NCI-H345 (cell line): ENCODE measurements around the gene TRABD.
A peak's percentile ranks its signal among the peaks of the same experiment; 100 is the strongest.
"Not testable (repeated sequence)": the region's sequence is repeated elsewhere in the genome, so short reads cannot be mapped to it uniquely, and the experiment has no call there.

Experiments
- DNase-seq: peaks from one replicate; lab custom pipeline; 2025; lab: John Stamatoyannopoulos, UW

Gene TRABD

GRCh38 chr22:50185375-50186087 lies at the start of gene TRABD:
TSS of gene TRABD (plus strand) at chr22:50185913. CDS start at chr22:50193061, 7,148 bp downstream.
- peak; percentile 88 for DNase-seq

- DNase-seq, result peak; percentile 59
Measured at GRCh38 chr22:50136581-50137015, 49.1 kb upstream of the TRABD start.

DNA sequence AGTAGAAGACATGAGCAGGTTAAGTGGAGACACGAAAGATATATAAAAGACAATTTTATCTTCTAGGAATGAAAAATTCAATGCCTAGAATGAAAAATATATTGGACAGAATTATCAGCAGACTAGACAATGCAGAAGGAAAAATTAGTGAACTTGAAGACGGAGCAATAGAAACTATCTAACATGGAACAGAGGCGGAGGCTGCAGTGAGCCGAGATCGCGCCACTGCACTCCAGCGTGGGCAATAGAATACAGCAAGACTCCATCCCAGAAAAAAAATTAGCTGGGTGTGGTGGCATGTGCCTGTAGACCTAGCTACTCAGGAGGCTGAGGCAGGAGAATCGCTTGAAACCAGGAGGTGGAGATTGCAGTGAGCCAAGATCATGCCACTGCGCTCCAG lies 48.4 kb upstream of the TRABD start:
- not testable (repeated sequence) for DNase-seq

DNA sequence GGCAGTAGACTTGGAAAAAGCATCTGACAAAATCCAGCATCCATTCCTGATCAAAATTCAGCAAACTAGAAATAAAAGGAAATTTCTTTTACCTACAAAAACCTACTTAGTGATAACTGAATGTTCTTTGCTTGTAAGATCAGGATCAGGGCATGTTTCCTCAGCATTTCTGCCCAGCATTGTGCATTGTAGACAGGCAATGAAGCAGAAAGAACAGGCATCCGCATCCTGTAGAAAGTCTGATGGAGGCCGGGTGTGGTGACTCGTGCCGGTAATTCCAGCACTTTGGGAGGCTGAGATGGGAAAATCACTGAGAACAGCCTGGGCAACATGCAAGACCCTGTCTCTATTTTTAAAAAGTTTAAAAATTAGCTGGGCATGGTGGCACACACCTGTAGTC lies 47.7 kb upstream of the TRABD start:
- DNase-seq, result no peak

GRCh38 chr22:50138988-50139387 lies 46.7 kb upstream of the TRABD start:
- no peak for DNase-seq

DNA sequence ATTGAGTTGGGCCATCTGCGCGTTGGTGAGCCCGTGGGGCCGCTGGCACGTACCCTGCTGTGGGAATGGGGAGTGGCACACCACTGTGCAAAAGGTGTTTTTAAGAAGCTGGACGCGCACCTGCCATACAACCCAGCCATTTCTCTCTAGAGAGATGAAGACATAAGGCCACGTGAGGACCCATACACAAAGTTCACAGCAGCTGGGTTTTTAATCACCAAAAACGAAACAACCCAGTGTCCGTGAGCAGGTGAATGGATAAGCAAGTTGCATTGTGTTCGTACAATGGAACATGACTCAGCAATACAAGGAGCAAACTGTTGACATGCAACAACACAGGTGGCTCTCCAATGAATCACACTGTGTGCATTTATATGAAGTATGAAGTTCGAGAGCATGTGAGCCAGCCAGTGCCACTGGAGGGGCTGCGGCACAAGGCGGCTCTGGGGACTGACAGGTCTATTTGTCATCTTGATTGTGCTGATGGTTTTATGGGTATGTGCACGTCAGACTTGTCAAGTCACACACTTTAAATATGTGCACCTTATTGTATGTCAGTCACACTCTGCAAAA lies 45.8 kb upstream of the TRABD start:
- DNase-seq, result peak; percentile 93

GRCh38 chr22:50140615-50141014 lies 45.1 kb upstream of the TRABD start:
- no peak for DNase-seq

DNA sequence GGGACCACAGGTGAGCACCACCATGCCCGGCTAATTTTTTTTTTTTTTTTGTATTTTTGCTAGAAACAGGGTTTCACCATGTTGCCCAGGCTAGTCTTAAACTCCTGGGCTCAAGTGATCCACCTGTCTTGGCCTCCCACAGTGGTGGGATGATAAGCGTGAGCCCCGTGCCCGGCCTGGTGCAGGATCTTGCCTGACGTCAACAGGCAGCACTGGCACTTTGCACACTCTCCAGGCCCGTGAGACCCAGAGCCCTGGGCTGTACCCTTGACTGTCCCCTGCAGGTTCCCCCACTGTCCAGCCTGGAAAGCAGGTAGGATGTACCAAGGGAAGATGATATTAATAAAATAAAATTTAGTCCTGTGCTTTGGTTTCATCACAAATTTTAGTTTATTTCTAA lies 44.3 kb upstream of the TRABD start:
- peak; percentile 8 for DNase-seq

DNA sequence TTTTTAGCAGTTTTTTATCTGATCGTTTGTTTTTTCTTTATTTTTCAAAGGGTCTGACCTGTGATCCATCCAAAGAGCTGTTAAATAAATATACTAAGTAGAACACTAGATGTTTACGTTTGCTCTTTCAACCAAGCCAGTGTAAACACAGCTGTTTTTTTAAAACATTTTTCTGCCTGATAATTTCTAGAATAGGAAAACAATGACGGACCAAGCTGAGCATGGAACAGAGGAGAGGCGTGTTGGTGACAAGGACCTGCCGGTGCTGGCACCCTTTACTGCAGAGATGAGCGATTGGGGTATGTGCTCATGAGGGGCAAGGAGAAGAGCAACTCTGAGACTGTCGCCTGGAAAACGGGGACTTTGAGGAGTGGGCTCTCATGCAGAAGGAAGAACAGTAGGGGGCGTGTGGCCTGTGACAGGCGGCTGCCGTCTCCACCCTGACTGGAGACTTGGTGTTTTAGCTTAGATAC lies 43.8 kb upstream of the TRABD start:
- peak; percentile 66 for DNase-seq

DNA sequence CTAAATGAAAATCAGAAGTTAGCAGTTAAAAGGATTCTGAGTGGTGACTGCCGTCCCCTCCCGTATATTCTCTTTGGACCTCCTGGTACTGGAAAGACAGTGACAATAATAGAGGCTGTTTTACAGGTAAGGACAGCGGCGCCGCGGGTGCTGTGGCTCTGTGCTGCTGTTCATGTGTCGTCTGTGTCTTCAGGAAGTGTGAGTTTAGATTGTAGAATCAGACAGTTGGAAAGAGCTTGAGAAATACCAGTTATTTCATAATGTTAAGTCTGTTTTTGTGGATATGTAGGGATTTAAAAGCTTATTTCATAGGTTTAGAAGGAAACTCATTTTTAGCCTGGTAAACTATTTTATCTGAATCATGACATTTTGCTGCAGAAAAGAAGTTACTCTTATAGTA lies 42.6 kb upstream of the TRABD start:
- no peak for DNase-seq

GRCh38 chr22:50144005-50144614 lies 41.6 kb upstream of the TRABD start:
- DNase-seq, result no peak

GRCh38 chr22:50145721-50146438 lies 39.8 kb upstream of the TRABD start:
- no peak for DNase-seq

DNA sequence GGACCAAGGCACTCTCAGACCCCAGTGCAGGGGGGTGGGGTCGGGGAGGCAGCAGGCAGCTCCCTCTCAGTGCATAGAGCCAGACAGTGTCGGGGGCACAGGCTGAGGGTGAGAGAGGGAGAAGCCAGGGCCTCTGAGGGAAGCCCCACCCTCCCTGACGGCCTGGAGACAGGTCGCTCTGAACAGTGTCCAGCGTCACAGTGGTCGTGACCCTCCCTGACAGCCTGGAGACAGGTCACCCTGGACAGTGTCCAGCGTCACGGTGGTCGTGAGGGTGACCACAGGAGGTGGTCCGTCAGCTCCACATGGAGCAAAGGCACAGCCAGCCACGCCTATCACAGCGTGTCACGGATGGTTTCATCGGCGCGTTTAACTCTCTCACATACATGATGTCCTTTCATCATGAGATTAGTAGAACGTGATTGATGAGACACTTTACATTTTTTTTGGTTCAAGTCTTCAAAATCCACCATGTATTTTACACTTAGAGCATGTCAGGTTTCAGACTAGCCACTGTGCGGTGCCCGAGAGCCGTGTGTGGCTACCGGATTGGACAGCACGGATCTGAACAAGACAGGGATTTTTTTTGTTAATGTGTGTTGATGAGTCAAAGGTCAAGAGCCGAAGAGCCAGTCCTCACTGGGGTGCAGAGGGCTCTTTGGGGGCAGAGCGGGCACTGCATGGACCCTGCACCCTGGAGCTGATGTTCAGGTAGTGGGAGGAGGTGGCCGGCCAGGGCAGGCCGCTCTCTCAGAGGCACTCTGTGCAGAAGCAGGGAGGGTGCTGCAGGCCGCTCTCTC lies 39.1 kb upstream of the TRABD start:
- DNase-seq, result no peak

GRCh38 chr22:50147258-50148165 lies 38.2 kb upstream of the TRABD start:
- not testable (repeated sequence) for DNase-seq

DNA sequence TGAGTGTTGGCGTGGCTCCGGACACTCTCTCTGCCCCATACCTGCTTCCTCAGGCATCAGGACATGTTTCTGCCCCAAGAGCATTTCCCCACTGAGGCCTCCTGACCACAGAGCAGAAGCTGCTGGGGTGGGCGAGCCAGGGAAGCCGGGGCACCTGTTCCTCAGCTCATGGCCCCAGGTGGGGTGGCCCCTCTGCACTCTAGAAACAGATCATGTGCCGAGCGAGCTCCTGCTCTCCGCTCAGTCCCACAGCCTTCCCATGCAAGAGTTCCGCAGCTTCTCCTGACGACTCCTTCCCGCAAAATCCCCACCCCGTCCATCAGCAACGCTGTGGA lies 37.6 kb upstream of the TRABD start:
- DNase-seq, result no peak

- peak; percentile 10 for DNase-seq
Measured at GRCh38 chr22:50148991-50149721, 36.6 kb upstream of the TRABD start.

DNA sequence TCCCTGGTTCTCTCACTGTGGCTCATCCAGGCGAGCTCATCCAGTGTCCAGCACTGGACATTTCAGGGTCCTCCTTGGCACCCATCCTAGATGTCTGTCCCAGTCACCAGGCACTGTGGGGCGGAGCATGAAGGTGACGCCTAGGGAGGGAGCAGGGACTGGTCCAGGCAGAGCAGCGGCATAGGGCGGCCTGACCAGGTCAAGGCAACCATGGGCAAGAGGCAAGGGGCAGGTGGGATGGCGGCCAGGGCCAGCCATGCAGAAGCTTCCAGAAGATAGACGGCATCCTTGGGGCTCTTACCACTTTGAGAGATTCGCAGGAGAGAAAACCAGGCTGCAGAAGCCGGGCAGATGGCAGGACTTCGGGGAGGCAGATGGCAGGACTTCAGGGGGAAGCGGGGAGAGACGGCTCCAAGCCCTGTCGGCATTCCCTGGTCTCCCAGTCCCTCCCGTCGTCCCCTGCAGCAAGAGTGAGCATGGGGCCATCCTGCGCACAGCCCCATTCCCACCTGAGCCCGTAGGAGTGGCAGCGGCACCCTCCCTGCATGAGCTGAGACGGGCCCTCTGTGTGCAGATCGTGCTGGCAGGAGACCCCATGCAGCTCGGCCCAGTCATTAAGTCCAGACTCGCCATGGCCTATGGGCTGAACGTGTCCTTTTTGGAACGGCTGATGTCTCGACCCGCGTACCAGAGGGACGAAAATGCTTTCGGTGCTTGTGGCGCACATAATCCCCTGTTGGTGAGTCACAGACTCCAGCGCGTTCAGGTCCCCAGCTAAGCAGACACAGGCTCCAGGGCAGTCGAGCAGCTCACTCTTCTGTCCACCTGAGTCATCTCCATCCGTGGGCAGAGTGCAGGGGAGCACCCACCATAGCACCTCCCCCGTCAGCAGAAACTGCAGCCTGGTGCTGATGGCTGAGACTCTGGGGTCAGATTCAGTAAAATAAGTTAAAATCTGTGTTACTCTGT lies 35.3 kb upstream of the TRABD start:
- no peak for DNase-seq

DNA sequence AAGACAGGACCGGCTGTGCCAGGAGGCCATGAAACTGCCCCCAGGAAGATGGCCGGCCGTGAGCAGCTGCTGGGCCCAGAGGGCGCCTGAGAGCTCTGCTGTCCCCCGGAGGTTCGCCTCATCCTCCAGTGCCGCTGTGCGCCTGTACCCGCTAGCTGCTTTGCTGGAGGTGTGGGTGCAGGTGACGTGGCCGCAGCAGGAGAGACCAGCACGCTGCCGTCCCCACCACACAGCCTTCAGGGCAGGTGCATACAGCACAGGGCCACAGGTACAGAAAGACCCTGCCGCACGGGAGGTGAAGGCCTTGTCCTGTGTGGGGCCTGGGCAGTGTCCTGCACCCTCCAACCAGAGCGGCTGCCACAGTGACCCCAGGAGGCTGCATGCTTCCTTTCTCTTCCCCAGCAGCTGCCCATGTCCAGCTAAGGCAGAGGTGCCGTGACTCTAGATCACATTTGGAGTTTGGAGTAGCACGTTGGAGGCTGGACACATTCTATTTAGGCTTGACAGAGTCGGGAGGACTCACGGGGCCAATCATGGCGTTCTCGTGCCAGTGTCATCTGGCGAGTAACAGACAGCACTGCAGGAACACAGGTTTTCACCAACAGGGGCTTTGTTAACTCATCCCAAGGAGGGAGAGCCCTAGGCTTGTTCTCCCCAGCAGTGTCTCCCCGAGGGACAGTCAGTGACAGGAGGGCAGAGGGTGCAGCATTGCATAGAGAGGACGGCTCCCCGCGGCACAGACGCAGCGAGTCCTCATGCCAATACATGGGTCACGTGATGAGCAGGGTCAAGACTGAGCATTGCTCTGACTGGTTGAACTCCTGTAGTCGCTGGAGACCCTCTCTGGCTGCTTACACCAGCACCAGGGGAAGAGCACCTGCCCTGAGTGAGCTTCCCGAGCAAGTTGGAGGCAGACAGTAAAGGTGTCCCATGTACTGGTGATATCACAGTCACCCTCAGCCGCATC lies 33.9 kb upstream of the TRABD start:
- no peak for DNase-seq
